RWPE2 (cell line): Measurements from ENCODE around the gene P4HB.

Source experiments
- ATAC-seq: fragments of 200-7000 bp; cut with Tn5 transposase; 3 replicates; pipeline ENCODE4 v1.9.1; 2021; ENCODE audit warnings: low read depth
- DNase-seq: peaks from one replicate; pipeline ENCODE4 v3.0.0-alpha.2; 2020; ENCODE audit warnings: low spot score
- H3K27ac ChIP-seq: fragments of 450-650 bp; 2 replicates; pipeline ENCODE4 v1.5.1; 2017; ENCODE audit warnings: mild to moderate bottlenecking; ENCODE audit not compliant: poor library complexity, severe bottlenecking
- H3K27me3 ChIP-seq: fragments of 250-450 bp; sonication (Bioruptor Pico); 2 replicates; pipeline ENCODE4 v1.5.1; 2021; ENCODE audit warnings: mild to moderate bottlenecking, moderate library complexity; ENCODE audit not compliant: insufficient read depth, poor library complexity, severe bottlenecking
- H3K36me3 ChIP-seq: fragments of 250-450 bp; sonication (Bioruptor Pico); 2 replicates; pipeline ENCODE4 v1.5.1; 2020; ENCODE audit warnings: low read depth, mild to moderate bottlenecking, moderate library complexity
- H3K4me1 ChIP-seq: fragments of 250-450 bp; sonication (Bioruptor Pico); 2 replicates; pipeline ENCODE4 v1.5.1; 2021; ENCODE audit warnings: mild to moderate bottlenecking, moderate library complexity; ENCODE audit not compliant: insufficient read depth, poor library complexity, severe bottlenecking
- H3K4me3 ChIP-seq: fragments of 250-450 bp; sonication (Bioruptor Pico); 2 replicates; pipeline ENCODE4 v1.5.1; 2021; ENCODE audit warnings: mild to moderate bottlenecking, moderate library complexity; ENCODE audit not compliant: severe bottlenecking
- H3K9me3 ChIP-seq: fragments of 250-450 bp; sonication (Bioruptor Pico); 2 replicates; pipeline ENCODE4 v1.5.1; 2021; ENCODE audit warnings: mild to moderate bottlenecking, moderate library complexity; ENCODE audit not compliant: severe bottlenecking
- TF ChIP-seq, protein P1 (sequence below): fragments of 450-650 bp; IDR thresholded peaks from one replicate; pipeline ENCODE4 v1.5.1; 2017; ENCODE audit warnings: mild to moderate bottlenecking, moderate library complexity; ENCODE audit not compliant: poor library complexity, severe bottlenecking

The P4HB gene

DNA sequence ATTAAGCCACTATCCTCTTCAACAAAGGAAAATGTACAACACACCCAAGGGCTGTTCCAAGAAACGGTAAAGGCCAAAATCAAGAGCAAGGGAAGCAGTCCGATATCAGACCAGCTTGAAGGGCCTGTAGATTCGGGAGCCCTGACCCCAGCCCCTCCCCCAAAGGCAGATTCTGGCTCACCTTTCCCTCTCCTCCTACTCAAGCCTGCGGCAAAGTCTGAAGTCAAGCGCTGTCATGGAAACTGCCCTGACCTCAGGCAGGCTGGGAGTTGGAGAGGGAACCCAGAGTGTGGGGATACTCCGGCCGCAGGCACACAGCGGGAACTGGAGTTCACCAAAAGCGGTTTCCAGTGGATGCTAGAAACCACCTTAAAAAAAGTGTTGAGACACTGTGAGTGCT lies 29.3 kb upstream of the P4HB start:
- H3K27ac ChIP-seq, result peak overlapping the region; percentile 79
- ATAC-seq, result no peak
- DNase-seq, result no peak
- TF ChIP-seq, protein P1, sequence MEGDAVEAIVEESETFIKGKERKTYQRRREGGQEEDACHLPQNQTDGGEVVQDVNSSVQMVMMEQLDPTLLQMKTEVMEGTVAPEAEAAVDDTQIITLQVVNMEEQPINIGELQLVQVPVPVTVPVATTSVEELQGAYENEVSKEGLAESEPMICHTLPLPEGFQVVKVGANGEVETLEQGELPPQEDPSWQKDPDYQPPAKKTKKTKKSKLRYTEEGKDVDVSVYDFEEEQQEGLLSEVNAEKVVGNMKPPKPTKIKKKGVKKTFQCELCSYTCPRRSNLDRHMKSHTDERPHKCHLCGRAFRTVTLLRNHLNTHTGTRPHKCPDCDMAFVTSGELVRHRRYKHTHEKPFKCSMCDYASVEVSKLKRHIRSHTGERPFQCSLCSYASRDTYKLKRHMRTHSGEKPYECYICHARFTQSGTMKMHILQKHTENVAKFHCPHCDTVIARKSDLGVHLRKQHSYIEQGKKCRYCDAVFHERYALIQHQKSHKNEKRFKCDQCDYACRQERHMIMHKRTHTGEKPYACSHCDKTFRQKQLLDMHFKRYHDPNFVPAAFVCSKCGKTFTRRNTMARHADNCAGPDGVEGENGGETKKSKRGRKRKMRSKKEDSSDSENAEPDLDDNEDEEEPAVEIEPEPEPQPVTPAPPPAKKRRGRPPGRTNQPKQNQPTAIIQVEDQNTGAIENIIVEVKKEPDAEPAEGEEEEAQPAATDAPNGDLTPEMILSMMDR, result no peak
- H3K27me3 ChIP-seq, result no peaks in the 10 kb centered on the region
- H3K4me1 ChIP-seq, result peaks cover 4% of the 10 kb centered on the region
- peaks cover 71% of the 10 kb centered on the region for H3K36me3 ChIP-seq
- H3K4me3 ChIP-seq, result no peak overlapping the region
- peaks cover 1% of the 10 kb centered on the region for H3K9me3 ChIP-seq

DNA sequence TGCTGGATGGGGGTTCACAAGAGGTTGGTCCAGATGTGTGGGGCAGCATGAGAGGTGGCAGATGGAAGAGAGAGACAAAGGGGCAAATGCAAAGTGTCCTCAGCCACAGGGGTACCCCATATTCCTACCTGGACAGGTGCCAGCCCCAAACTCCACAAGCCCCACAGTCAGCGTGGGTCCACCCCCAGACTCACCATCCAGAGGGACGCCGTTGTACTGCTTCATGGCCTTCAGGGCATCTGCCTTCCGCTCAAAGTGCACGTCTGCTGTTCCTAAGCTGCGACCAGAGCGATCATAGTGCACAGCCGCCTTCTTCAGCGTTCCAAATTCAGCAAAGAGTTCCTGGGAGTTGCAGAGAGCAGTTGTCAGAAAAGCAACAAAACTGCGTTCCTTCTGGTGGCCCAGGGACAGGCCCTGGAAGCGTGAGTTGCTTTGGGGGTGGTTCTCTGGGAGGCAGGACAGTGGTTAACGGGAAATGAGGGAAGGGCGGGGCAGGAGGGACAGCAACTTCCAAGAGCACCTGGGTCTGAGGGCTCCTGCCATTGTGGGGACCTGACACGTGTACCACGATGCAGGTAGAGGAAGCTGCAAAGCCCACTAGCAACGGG lies 28.8 kb upstream of the P4HB start:
- TF ChIP-seq, protein P1, result no peak
- Histone ChIP-seq H3K4me1 (peaks cover 4% of the 10 kb centered on the region), H3K27ac (no peak overlapping the region), H3K27me3 (no peaks in the 10 kb centered on the region), H3K9me3 (peaks cover 1% of the 10 kb centered on the region), H3K36me3 (peaks cover 71% of the 10 kb centered on the region), H3K4me3 (no peak overlapping the region)
- no peak for DNase-seq
- ATAC-seq, result no peak

DNA sequence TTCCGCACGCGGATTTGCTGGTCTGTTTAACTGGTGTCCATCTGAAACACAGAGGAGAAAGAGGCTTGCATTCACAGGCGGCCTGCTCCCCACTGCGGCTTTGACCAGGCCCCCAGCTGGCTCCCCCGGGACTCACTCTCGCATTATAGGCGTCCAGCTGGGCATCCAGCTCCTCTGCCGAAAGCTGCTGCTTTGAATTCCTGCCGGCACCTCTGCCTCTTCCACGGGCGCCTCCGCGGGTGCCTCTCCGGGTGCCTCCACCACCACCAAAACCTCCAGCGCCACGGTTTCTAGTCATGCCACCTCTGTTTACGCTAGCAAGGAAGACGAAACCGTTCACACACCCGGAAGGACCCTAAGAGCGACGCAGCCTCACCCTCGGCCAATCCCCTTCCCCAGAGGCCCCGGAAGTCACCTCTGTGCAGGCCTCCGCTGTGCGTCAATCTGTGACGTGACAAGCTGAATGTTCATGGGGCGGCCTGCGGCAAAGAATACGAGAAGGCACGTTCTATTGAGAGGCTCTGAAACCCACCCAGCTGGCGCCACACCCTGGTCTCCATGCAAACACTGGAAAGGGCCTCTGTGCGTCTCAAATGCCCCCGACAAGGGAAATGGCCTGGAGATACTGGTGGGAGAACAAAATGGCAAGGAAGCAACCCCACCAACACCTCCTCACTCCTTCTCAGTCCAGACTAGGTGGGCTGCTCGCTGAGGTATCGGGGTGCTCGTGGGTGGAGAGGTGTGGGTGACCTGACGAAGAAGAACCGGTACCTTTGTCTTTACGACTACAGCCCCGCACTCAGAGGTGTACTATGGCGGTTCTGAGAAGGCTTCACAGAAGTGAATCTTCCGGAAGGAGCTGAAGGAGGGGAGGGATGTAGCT lies 28.0 kb upstream of the P4HB start:
- H3K27me3 ChIP-seq, result no peaks in the 10 kb centered on the region
- TF ChIP-seq, protein P1, result no peak
- H3K27ac ChIP-seq, result no peak overlapping the region
- H3K4me3 ChIP-seq, result no peak overlapping the region
- DNase-seq (no peak), ATAC-seq (no peak)
- H3K36me3 ChIP-seq, result peaks cover 74% of the 10 kb centered on the region
- H3K9me3 ChIP-seq, result peaks cover 1% of the 10 kb centered on the region
- H3K4me1 ChIP-seq, result peaks cover 4% of the 10 kb centered on the region

DNA sequence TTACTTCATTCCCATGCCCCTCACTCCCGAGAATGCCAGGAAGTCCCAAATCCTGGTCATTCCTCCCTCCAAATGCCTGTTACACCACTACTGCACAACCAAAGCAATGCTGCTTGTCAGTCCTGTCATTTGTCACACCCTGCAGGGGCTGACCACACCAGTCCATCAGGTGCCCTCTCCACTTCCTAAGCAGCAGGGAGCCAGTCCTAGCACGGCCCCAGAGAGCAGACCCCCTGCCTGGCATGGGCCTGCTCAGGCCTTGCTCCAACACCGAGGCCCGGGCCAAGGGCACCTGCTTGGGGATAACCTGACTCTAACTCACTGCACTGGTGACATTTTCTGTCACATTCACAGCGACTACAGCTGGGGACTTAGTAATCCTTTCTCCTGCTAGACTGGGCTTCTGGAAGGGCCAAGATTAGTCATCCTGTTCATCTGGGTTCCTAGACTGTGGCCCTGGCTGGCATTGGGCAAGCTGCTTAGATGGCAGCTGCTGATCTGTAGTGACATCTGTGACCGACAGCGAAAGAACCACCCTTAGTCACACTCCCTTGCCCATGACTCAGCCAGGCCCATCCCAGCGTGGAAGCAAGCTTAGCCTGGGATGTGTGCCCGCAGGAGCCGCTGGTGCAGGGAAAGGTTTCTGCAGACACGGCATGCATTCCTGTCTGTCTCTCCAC lies 25.7 kb upstream of the P4HB start:
- DNase-seq (peak; percentile 74), ATAC-seq (peak; percentile 52; the same call in 2 of the 3 replicates)
- TF ChIP-seq, protein P1, result no peak
- Histone ChIP-seq H3K9me3 (peaks cover 1% of the 10 kb centered on the region), H3K27me3 (no peaks in the 10 kb centered on the region), H3K27ac (no peak overlapping the region), H3K4me1 (peaks cover 4% of the 10 kb centered on the region), H3K36me3 (peaks cover 93% of the 10 kb centered on the region), H3K4me3 (no peak overlapping the region)
